Neural crest cell (in vitro differentiated cells): ENCODE measurements around the gene SYNGR4. TPM values are rescaled to one million over a fixed set of nuclear protein-coding genes. Genes with fewer than 3 reads are reported as not detected.

ENCODE experiments used
- DNase-seq: peaks from one replicate; pipeline ENCODE4 v3.0.0; 2021; ENCODE audit warnings: low read depth, mixed read lengths, low spot score
- H3K27ac Mint-ChIP-seq: one replicate; pipeline ENCODE4 v1.8.0; 2021; ENCODE audit warnings: mild to moderate bottlenecking, mixed read lengths; ENCODE audit not compliant: unreplicated experiment
- H3K27me3 Mint-ChIP-seq: 2 replicates; pipeline ENCODE4 v1.8.0; 2021; ENCODE audit warnings: low read depth, mild to moderate bottlenecking, mixed read lengths
- H3K36me3 Mint-ChIP-seq: 2 replicates; pipeline ENCODE4 v1.8.0; 2021; ENCODE audit warnings: low read depth, mild to moderate bottlenecking, mixed read lengths
- H3K4me1 Mint-ChIP-seq: 2 replicates; pipeline ENCODE4 v1.8.0; 2021; ENCODE audit warnings: mixed read lengths
- H3K4me3 Mint-ChIP-seq: one replicate; pipeline ENCODE4 v1.8.0; 2021; ENCODE audit warnings: mild to moderate bottlenecking, mixed read lengths
- H3K9me3 Mint-ChIP-seq: 2 replicates; pipeline ENCODE4 v1.8.0; 2021; ENCODE audit warnings: mixed read lengths
- total RNA-seq: library from RNA; stranded (reverse); gene quantifications from 2 replicates; pipeline ENCODE4 v1.2.1, GENCODE V29; 2021
- TF ChIP-seq, protein P1 (sequence below): fragments of 200-600 bp; sonication (generic); conservative IDR thresholded peaks from 2 replicates; pipeline ENCODE4 v1.5.0; 2021; ENCODE audit warnings: antibody characterized with exemption, mild to moderate bottlenecking

Gene SYNGR4
- total RNA-seq, 1 donor from 2014 or later, result not detected

GRCh38 chr19:48330012-48330681 lies 34.0 kb upstream of the SYNGR4 start:
- TF ChIP-seq, protein P1, sequence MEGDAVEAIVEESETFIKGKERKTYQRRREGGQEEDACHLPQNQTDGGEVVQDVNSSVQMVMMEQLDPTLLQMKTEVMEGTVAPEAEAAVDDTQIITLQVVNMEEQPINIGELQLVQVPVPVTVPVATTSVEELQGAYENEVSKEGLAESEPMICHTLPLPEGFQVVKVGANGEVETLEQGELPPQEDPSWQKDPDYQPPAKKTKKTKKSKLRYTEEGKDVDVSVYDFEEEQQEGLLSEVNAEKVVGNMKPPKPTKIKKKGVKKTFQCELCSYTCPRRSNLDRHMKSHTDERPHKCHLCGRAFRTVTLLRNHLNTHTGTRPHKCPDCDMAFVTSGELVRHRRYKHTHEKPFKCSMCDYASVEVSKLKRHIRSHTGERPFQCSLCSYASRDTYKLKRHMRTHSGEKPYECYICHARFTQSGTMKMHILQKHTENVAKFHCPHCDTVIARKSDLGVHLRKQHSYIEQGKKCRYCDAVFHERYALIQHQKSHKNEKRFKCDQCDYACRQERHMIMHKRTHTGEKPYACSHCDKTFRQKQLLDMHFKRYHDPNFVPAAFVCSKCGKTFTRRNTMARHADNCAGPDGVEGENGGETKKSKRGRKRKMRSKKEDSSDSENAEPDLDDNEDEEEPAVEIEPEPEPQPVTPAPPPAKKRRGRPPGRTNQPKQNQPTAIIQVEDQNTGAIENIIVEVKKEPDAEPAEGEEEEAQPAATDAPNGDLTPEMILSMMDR, result peak; percentile 34
- H3K27me3 Mint-ChIP-seq, result peaks cover 3% of the 10 kb centered on the region
- H3K27ac Mint-ChIP-seq, result peak overlapping the region; percentile 43
- peaks cover 6% of the 10 kb centered on the region for H3K36me3 Mint-ChIP-seq
- peaks cover 2% of the 10 kb centered on the region for H3K9me3 Mint-ChIP-seq
- peak overlapping the region; percentile 90 for H3K4me3 Mint-ChIP-seq
- H3K4me1 Mint-ChIP-seq, result peaks cover 56% of the 10 kb centered on the region
- peak; percentile 76 for DNase-seq

- Mint-ChIP-seq H3K27ac (no peak overlapping the region), H3K36me3 (peaks cover 6% of the 10 kb centered on the region), H3K27me3 (peaks cover 3% of the 10 kb centered on the region), H3K4me3 (peak overlapping the region; percentile 86), H3K9me3 (peaks cover 2% of the 10 kb centered on the region), H3K4me1 (peaks cover 45% of the 10 kb centered on the region)
- TF ChIP-seq, protein P1, result no peak
- no peak for DNase-seq
Observed at GRCh38 chr19:48332351-48332661, 31.9 kb upstream of the SYNGR4 start.

- peaks cover 6% of the 10 kb centered on the region for H3K36me3 Mint-ChIP-seq
- H3K4me1 Mint-ChIP-seq, result peaks cover 45% of the 10 kb centered on the region
- peak; percentile 50 for DNase-seq
- peaks cover 3% of the 10 kb centered on the region for H3K27me3 Mint-ChIP-seq
- TF ChIP-seq, protein P1, result no peak
- H3K4me3 Mint-ChIP-seq, result peak overlapping the region; percentile 86
- H3K27ac Mint-ChIP-seq, result no peak overlapping the region
- H3K9me3 Mint-ChIP-seq, result peaks cover 2% of the 10 kb centered on the region
Observed at GRCh38 chr19:48332662-48333466, 31.3 kb upstream of the SYNGR4 start.

GRCh38 chr19:48333467-48334384 lies 30.4 kb upstream of the SYNGR4 start:
- TF ChIP-seq, protein P1, result peak; percentile 77
- peak overlapping the region; percentile 86 for H3K4me3 Mint-ChIP-seq
- peaks cover 6% of the 10 kb centered on the region for H3K36me3 Mint-ChIP-seq
- DNase-seq, result peak; percentile 66
- peaks cover 3% of the 10 kb centered on the region for H3K27me3 Mint-ChIP-seq
- no peak overlapping the region for H3K27ac Mint-ChIP-seq
- peaks cover 45% of the 10 kb centered on the region for H3K4me1 Mint-ChIP-seq
- no peaks in the 10 kb centered on the region for H3K9me3 Mint-ChIP-seq

GRCh38 chr19:48338253-48338755 lies 25.9 kb upstream of the SYNGR4 start:
- Mint-ChIP-seq H3K36me3 (no peaks in the 10 kb centered on the region), H3K4me3 (no peak overlapping the region), H3K4me1 (peaks cover 12% of the 10 kb centered on the region), H3K9me3 (no peaks in the 10 kb centered on the region), H3K27ac (no peak overlapping the region), H3K27me3 (peaks cover 3% of the 10 kb centered on the region)
- TF ChIP-seq, protein P1, result no peak
- no peak for DNase-seq
